Esophagus (tissue), 2 donors: Measurements from ENCODE around the gene SLC6A9. TPM values are rescaled to one million over a fixed set of nuclear protein-coding genes. Genes with fewer than 3 reads are reported as not detected.
A peak's percentile ranks its signal among the peaks of the same experiment; 100 is the strongest.

ENCODE experiments used
- H3K27ac ChIP-seq, 2 donors: one replicate each; pipeline ENCODE4 v1.5.1; 2013; ENCODE audit warnings: low read depth in 2 of 2, mild to moderate bottlenecking in 2 of 2, inconsistent platforms in 1 of 2, low read length in 1 of 2, moderate library complexity in 1 of 2
- H3K27me3 ChIP-seq, 2 donors: one replicate each; pipeline ENCODE4 v1.6.1; 2013; ENCODE audit warnings: low read length in 2 of 2, control low read depth in 1 of 2, mild to moderate bottlenecking in 1 of 2; ENCODE audit not compliant: insufficient read depth in 2 of 2, control insufficient read depth in 1 of 2
- H3K36me3 ChIP-seq, 2 donors: one replicate each; pipeline ENCODE4 v1.6.1; 2013; ENCODE audit warnings: low read length in 1 of 2; ENCODE audit not compliant: control insufficient read depth in 2 of 2, insufficient read depth in 2 of 2
- H3K4me1 ChIP-seq, 2 donors: one replicate each; pipeline ENCODE4 v1.6.1; 2013; ENCODE audit warnings: low read length in 1 of 2; ENCODE audit not compliant: control insufficient read depth in 2 of 2, insufficient read depth in 2 of 2
- H3K4me3 ChIP-seq, 2 donors: one replicate each; pipeline ENCODE4 v1.5.1; 2013; ENCODE audit warnings: low read length in 2 of 2, mild to moderate bottlenecking in 2 of 2, low read depth in 1 of 2, moderate library complexity in 1 of 2
- H3K9me3 ChIP-seq, 2 donors: one replicate each; pipeline ENCODE4 v1.6.1; 2013; ENCODE audit warnings: mild to moderate bottlenecking in 2 of 2, low read depth in 1 of 2, low read length in 1 of 2, moderate library complexity in 1 of 2; ENCODE audit not compliant: control insufficient read depth in 2 of 2, insufficient read depth in 1 of 2
- WGBS, 2 donors: extraction: QIAGEN DNeasy Blood & Tissue Kit; methylation state at CpG; one replicate each; pipeline ENCODE4 v1.1.7; 2013; 5-methylcytosine and 5-hydroxymethylcytosine counted together
- polyA plus RNA-seq, 2 donors: library from polyadenylated mRNA; stranded (reverse); fragments of 200-250 nt; gene quantifications; one replicate each; pipeline ENCODE4 v1.2.3, GENCODE V29; 2013
- donor health status: healthy with polysubstance abuse.
- donor health status: Bipolar disorder and iron deficiency.

SLC6A9 gene
- polyA plus RNA-seq, 2 donors: 13.8 to 22.8 TPM

DNA sequence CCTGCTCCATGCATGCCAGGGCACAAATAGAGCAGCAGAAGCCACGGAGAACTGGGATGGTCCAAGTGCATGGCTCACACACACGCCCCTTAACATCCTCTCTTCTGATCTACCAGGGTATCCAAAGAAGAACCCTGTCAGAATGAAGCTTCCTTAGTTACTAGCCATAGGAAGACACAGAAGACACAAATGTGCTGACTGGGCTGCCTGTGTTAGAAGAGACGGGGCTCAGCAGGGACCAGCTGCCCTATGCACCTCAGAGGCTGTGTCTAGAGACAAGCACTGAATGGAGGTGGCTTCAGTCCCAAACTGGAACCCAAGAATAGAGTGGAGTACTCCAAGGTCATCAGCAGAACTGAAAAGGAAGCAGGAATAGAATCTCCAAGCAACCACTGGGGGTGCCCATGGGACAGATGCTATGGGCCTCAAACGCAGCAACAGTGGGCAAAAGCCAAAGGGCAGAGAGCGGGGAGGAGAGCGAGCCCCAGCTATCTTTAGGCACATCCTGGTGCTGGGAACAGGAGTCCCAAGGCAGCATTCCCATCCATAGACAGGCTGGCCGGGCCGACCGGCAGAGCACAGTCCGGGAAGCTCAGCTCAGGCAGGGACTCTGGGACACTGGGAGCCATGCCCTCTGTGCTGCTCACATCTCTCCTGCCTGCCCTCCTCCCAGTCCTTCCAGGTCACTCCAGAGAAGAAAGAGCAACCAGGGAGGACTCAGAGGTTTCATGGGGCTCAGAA lies 9.5 kb downstream of the SLC6A9 start:
- peaks cover 8 to 25% of the 10 kb centered on the region in 2 donors for H3K4me1 ChIP-seq
- WGBS, 2 donors: 86 to 87% methylated on average over 10 of the region's 10 CpGs
- H3K27me3 ChIP-seq: no peaks in the 10 kb centered on the region
- H3K4me3 ChIP-seq: no peak overlapping the region
- H3K36me3 ChIP-seq: peaks cover 0 to 16% of the 10 kb centered on the region in 2 donors
- H3K27ac ChIP-seq: no peak overlapping the region
- H3K9me3 ChIP-seq: no peaks in the 10 kb centered on the region

DNA sequence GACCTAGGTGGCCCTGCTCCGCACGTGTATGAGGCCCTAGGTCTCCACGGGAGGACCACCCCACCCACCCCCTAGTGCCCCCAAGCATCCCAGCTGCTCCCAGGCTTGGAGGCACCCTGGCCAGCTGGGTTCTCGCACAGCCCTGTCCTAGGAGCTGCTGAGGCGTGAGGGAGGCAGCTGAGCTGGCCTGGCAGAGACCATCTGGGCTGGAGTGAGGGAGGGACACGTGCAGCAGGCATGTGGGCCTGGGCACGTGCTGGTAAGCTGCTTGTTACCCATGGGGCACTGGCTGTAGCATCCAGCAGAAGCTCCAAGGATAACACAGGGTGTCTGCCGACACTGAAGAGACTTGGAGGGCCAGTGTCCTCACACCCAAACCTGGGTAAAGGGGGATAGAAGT lies 10.1 kb downstream of the SLC6A9 start:
- no peaks in the 10 kb centered on the region for H3K9me3 ChIP-seq
- H3K36me3 ChIP-seq: peaks cover 0 to 18% of the 10 kb centered on the region in 2 donors
- H3K4me3 ChIP-seq: no peak overlapping the region
- WGBS, 2 donors: 76 to 80% methylated on average over 8 of the region's 8 CpGs
- no peaks in the 10 kb centered on the region for H3K27me3 ChIP-seq
- H3K4me1 ChIP-seq: peaks cover 8 to 25% of the 10 kb centered on the region in 2 donors
- H3K27ac ChIP-seq: peak overlapping the region; percentile 60 to 87

GRCh38 chr1:44020464-44020863 lies 10.8 kb downstream of the SLC6A9 start:
- H3K27ac ChIP-seq: peak overlapping the region; percentile 60 to 87

GRCh38 chr1:44019466-44019948 lies 11.8 kb downstream of the SLC6A9 start:
- peaks cover 0 to 20% of the 10 kb centered on the region in 2 donors for H3K36me3 ChIP-seq
- peak overlapping the region in 1 of 2 donors; percentile 60 for H3K27ac ChIP-seq
- peaks cover 4 to 23% of the 10 kb centered on the region in 2 donors for H3K4me1 ChIP-seq
- H3K27me3 ChIP-seq: no peaks in the 10 kb centered on the region
- H3K9me3 ChIP-seq: no peaks in the 10 kb centered on the region
- WGBS, 2 donors: 85 to 86% methylated on average over 13 of the region's 13 CpGs
- no peak overlapping the region for H3K4me3 ChIP-seq

More at GRCh38 chr1:44020464-44020863, 10.8 kb downstream of the SLC6A9 start:
- WGBS, 2 donors: 49 to 64% methylated on average over 6 of the region's 6 CpGs
- H3K4me1 ChIP-seq: peaks cover 4 to 26% of the 10 kb centered on the region in 2 donors
- H3K36me3 ChIP-seq: peaks cover 0 to 20% of the 10 kb centered on the region in 2 donors
- H3K4me3 ChIP-seq: no peak overlapping the region
- no peaks in the 10 kb centered on the region for H3K9me3 ChIP-seq
- H3K27me3 ChIP-seq: no peaks in the 10 kb centered on the region

- Histone ChIP-seq H3K4me1 (peaks cover 4 to 29% of the 10 kb centered on the region in 2 donors), H3K36me3 (peaks cover 0 to 17% of the 10 kb centered on the region in 2 donors), H3K27ac (no peak overlapping the region), H3K9me3 (no peaks in the 10 kb centered on the region), H3K4me3 (no peak overlapping the region), H3K27me3 (no peaks in the 10 kb centered on the region)
- 90 to 91% methylated on average over 20 of the region's 20 CpGs for WGBS, 2 donors
These were observed 14.3 kb downstream of the SLC6A9 start for GRCh38 chr1:44016890-44017400.

DNA sequence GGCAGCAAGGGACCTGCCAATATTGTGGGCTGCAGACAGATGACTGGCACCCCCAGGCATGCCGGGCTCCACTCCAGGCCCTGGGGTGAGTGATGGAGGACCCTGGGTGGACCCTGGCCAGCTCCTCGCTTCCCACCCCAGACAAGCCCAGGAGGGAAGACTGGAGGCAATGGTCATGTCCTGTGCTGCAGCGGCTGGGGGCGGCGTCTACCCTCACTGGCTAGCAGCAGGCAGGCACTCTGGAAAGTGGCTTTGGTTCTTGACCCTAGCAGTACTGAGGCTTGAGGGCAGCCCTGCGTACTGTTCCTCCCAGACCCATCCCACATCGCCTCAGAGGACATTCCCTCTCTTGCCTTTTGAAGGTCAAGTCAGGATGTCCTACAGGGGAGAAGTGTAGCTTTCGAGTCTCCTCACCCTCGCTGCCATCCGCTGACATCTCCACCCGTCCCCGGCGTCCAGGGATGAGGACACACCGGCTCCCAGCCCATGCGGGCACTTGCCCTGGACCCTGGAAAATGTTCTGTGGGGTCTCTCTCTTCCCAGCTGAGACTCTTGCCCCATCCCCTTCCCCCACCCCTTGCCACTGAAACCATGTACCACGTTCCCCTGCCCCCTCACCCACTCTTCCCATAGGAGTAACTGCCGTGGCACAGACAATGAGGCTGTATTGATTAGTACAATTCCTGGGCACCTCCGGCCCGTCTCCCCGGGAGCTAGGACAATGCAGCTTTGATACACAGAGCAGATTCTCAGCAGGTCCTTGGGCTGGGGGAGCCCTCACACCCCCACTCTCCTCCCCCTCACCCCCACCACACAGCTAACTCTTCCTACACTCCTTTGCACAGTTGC lies 15.0 kb downstream of the SLC6A9 start:
- Histone ChIP-seq H3K27ac (no peak overlapping the region), H3K4me1 (peaks cover 4 to 28% of the 10 kb centered on the region in 2 donors), H3K36me3 (peaks cover 0 to 14% of the 10 kb centered on the region in 2 donors), H3K9me3 (no peaks in the 10 kb centered on the region), H3K27me3 (no peaks in the 10 kb centered on the region), H3K4me3 (no peak overlapping the region)
- 87 to 88% methylated on average over 20 of the region's 20 CpGs for WGBS, 2 donors

DNA sequence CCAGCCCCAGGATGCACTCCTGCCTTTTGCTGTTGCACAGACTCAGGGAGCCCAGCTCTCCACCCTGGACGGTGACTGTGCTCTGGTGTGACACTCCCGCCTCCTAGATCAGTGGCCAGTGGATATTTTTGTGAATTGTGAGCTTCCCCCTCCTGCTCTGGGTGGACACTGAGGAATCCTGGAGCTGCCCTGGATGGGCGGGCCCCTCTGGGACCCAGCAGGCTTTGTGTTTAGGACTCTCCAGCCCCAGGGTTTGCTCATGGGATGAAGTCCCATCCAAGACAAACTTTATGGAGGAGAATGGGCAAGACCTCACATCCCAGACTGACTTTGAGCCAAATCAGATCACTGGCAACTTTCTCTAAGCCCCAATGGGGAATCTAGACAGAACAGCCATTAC lies 16.1 kb downstream of the SLC6A9 start:
- Histone ChIP-seq H3K36me3 (peaks cover 0 to 19% of the 10 kb centered on the region in 2 donors), H3K4me1 (peaks cover 0 to 21% of the 10 kb centered on the region in 2 donors), H3K27me3 (no peaks in the 10 kb centered on the region), H3K9me3 (no peaks in the 10 kb centered on the region), H3K4me3 (no peak overlapping the region), H3K27ac (no peak overlapping the region)
- 74 to 79% methylated on average over 3 of the region's 3 CpGs for WGBS, 2 donors

DNA sequence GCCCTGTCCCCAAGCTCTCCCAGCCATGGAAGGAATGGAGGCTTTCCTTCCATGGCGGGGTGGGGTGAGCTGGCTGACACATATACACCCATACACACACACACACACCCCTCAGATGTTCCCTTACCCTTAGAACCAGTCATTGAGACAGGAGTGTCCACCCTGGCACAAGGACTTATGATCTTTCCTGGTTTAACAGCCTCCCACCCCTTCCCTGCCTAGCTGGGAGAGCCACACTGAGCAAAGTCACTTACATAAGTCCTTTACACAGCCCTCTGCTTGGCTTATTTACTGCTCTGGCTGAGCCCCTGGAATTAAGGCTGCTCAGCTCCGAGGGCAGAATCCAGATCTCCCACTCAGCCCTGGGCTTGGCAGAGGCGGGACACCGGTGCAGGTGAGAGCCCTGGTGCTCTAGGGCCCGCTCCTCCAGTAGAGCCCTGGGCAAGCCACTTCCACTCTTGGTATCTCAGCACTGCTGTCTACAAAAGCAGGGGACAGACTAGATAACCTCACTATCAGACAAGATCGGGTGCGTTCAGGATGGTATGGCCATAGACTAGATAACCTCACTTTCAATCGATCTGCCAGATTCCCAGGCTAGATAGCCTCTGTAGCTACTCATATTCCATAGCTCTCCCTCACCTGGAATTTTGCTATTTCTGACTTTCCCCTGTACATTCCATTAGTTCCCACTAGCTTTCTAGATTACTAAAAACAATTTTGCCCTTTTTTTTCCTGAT lies 16.7 kb downstream of the SLC6A9 start:
- Histone ChIP-seq H3K4me3 (no peak overlapping the region), H3K27ac (peak overlapping the region; percentile 58 to 79), H3K27me3 (no peaks in the 10 kb centered on the region), H3K36me3 (peaks cover 0 to 21% of the 10 kb centered on the region in 2 donors), H3K4me1 (peaks cover 0 to 17% of the 10 kb centered on the region in 2 donors), H3K9me3 (no peaks in the 10 kb centered on the region)
- WGBS, 2 donors: 74 to 81% methylated on average over 8 of the region's 8 CpGs

DNA sequence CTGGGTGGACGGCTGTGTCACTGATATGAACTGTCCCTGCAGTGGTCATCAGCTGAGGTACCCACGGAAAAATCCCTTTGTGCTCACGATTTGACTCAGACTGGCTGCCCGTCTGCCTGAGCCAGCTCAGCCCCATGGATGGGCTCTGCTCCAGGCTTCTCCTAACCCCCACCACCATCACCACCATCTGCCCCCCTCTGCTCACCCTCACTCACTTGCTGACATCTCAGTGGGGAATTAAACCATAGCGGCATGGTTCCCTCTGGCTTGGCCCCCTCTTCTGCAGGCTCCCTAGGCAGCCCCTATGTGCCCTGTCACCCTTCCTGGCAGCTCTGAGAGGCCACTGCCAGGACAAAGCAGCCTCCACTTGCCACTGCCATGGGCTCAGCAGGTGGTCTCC lies 17.3 kb downstream of the SLC6A9 start:
- WGBS, 2 donors: 63 to 74% methylated on average over 5 of the region's 5 CpGs
- Histone ChIP-seq H3K36me3 (peaks cover 0 to 22% of the 10 kb centered on the region in 2 donors), H3K27ac (peak overlapping the region; percentile 58 to 79), H3K9me3 (no peaks in the 10 kb centered on the region), H3K4me3 (no peak overlapping the region), H3K4me1 (peaks cover 0 to 17% of the 10 kb centered on the region in 2 donors), H3K27me3 (no peaks in the 10 kb centered on the region)
